OCI-LY7 (cell line): ENCODE data around the gene PAPSS1. TPM values are rescaled to one million over a fixed set of nuclear protein-coding genes. Genes with fewer than 3 reads are reported as not detected.

Experiments
- BruUV-seq: library from RNA; stranded (reverse); fragments of 400-500 nt; replicated peaks from 2 replicates; lab custom pipeline; 2021; lab: Mats Ljungman, UMichigan
- CTCF ChIA-PET: fragments of 300-600 bp; sonication (Branson Sonifier 250); formaldehyde crosslinking; loops from one replicate; lab custom pipeline; 2022; ENCODE audit warnings: antibody characterized with exemption; ENCODE audit not compliant: unreplicated experiment; lab: Charles Lee
- POLR2A ChIA-PET: fragments of 300-600 bp; sonication (Branson Sonifier 250); formaldehyde crosslinking; loops from one replicate; lab custom pipeline; 2022; ENCODE audit warnings: antibody characterized with exemption; lab: Charles Lee
- DNase-seq: peaks from one replicate; pipeline ENCODE4 v3.0.0-alpha.2; 2015; ENCODE audit warnings: low spot score
- H2AFZ ChIP-seq: fragments of 200-600 bp; sonication (generic), shearing (Covaris generic); 2 replicates; pipeline ENCODE4 v1.6.1; 2014; ENCODE audit warnings: mild to moderate bottlenecking, antibody characterized with exemption, low read length, moderate library complexity
- H3K27ac ChIP-seq: fragments of 200-600 bp; sonication (generic); 2 replicates; pipeline ENCODE4 v1.5.1; 2014; ENCODE audit warnings: mixed run types, low read depth, mild to moderate bottlenecking, moderate library complexity, low read length, inconsistent platforms; ENCODE audit not compliant: poor library complexity, severe bottlenecking
- H3K36me3 ChIP-seq: fragments of 200-600 bp; sonication (generic); 2 replicates; pipeline ENCODE4 v1.6.1; 2014; ENCODE audit warnings: mild to moderate bottlenecking, antibody characterized with exemption, low read length, moderate library complexity, mixed read lengths; ENCODE audit not compliant: insufficient read depth
- H3K4me1 ChIP-seq: fragments of 200-600 bp; sonication (generic); 2 replicates; pipeline ENCODE4 v1.5.1; 2014; ENCODE audit warnings: mild to moderate bottlenecking, low read length; ENCODE audit not compliant: insufficient read depth, poor library complexity, severe bottlenecking
- H3K4me2 ChIP-seq: fragments of 200-600 bp; sonication (generic); 2 replicates; pipeline ENCODE4 v1.6.1; 2014; ENCODE audit warnings: mild to moderate bottlenecking, low read length
- H3K4me3 ChIP-seq: fragments of 200-600 bp; sonication (generic); 2 replicates; pipeline ENCODE4 v1.5.1; 2014; ENCODE audit warnings: mild to moderate bottlenecking, low read depth, low read length; ENCODE audit not compliant: poor library complexity, severe bottlenecking
- H3K79me2 ChIP-seq: fragments of 200-600 bp; sonication (generic); 2 replicates; pipeline ENCODE4 v1.6.1; 2016; ENCODE audit warnings: low read depth, mild to moderate bottlenecking, low read length, moderate library complexity, mixed read lengths; ENCODE audit not compliant: insufficient read depth
- H3K9me2 ChIP-seq: fragments of 200-600 bp; sonication (generic); 2 replicates; pipeline ENCODE4 v1.6.1; 2016; ENCODE audit warnings: mild to moderate bottlenecking, low read length, mixed read lengths; ENCODE audit not compliant: insufficient read depth
- H3K9me3 ChIP-seq: fragments of 200-600 bp; sonication (generic); 2 replicates; pipeline ENCODE4 v1.6.1; 2014; ENCODE audit warnings: mild to moderate bottlenecking, mixed run types, low read length, mixed read lengths
- H4K20me1 ChIP-seq: fragments of 200-600 bp; sonication (generic); 2 replicates; pipeline ENCODE4 v1.6.1; 2014; ENCODE audit warnings: mild to moderate bottlenecking, antibody characterized with exemption, low read length, moderate library complexity, mixed read lengths; ENCODE audit not compliant: insufficient read depth
- CTCF ChIP-seq: fragments of 200-600 bp; sonication (generic); conservative IDR thresholded peaks from 2 replicates; pipeline ENCODE4 v1.5.1; 2014; ENCODE audit warnings: mild to moderate bottlenecking, antibody characterized with exemption, low read length, moderate library complexity, mixed read lengths
- EZH2phosphoT487 ChIP-seq: fragments of 200-600 bp; sonication (generic); IDR thresholded peaks from 2 replicates; pipeline ENCODE4 v1.6.1; 2018; ENCODE audit warnings: low read depth, borderline replicate concordance, mild to moderate bottlenecking, mixed run types, antibody characterized with exemption, low read length, moderate library complexity, mixed read lengths
- intact Hi-C: fragments of 100-400 bp; cut with micrococcal nuclease; formaldehyde crosslinking; loops from one replicate; pipeline ENCODE4 v1.10.0; 2022; ENCODE audit not compliant: unreplicated experiment
- total RNA-seq, 2 experiments: library from RNA; depleted of rRNA in 1 of 2; stranded (reverse); fragments of >200 nt in 1 of 2; shearing (Covaris generic) in 1 of 2; gene quantifications; 2 replicates each; pipeline ENCODE4 v1.2.3, GENCODE V29; 2014 to 2022

The PAPSS1 gene
- total RNA-seq, 2 experiments from 2014 or later, result 62.0 to 118 TPM

- no peaks in the 10 kb centered on the region for H3K79me2 ChIP-seq
- H3K4me2 ChIP-seq, result no peak overlapping the region
- intact Hi-C loops, result loop anchor here (10.0 kb wide), 1 partner anchor 163 kb away; no protein-coding TSS in a partner anchor
- no peaks in the 10 kb centered on the region for H4K20me1 ChIP-seq
- TF ChIP-seq CTCF (no peak), EZH2phosphoT487 (no peak)
- H3K36me3 ChIP-seq, result no peaks in the 10 kb centered on the region
- ChIA-PET CTCF (no interaction called here), POLR2A (interaction anchor here (0.9 kb wide), 1 partner anchor 13 kb away, joined by 3 read pairs; no protein-coding TSS in a partner anchor)
- no peaks in the 10 kb centered on the region for H3K4me1 ChIP-seq
- H2AFZ ChIP-seq, result no peak overlapping the region
- no peak for DNase-seq
- H3K9me3 ChIP-seq, result no peaks in the 10 kb centered on the region
- no peak overlapping the region for H3K4me3 ChIP-seq
- H3K27ac ChIP-seq, result no peak overlapping the region
- no peaks in the 10 kb centered on the region for H3K9me2 ChIP-seq
- BruUV-seq, result no TSS peak
These were observed 147.8 kb downstream of the PAPSS1 start for GRCh38 chr4:107572281-107572680.

GRCh38 chr4:107570952-107571351 lies 149.1 kb downstream of the PAPSS1 start:
- Histone ChIP-seq H4K20me1 (no peaks in the 10 kb centered on the region), H3K4me1 (no peaks in the 10 kb centered on the region), H3K9me3 (no peaks in the 10 kb centered on the region), H3K4me2 (no peak overlapping the region), H3K79me2 (no peaks in the 10 kb centered on the region), H3K9me2 (no peaks in the 10 kb centered on the region), H3K4me3 (no peak overlapping the region), H2AFZ (no peak overlapping the region), H3K27ac (no peak overlapping the region), H3K36me3 (no peaks in the 10 kb centered on the region)
- DNase-seq, result no peak
- no TSS peak for BruUV-seq
- CTCF ChIA-PET, result no interaction called here
- POLR2A ChIA-PET, result interaction anchor here (1.1 to 1.2 kb wide), 2 partner anchors 10 to 73 kb away, joined by 3 read pairs; no protein-coding TSS in a partner anchor
- intact Hi-C loops, result loop anchor here (10.0 kb wide), 1 partner anchor 164 kb away; no protein-coding TSS in a partner anchor
- TF ChIP-seq EZH2phosphoT487 (no peak), CTCF (no peak)

DNA sequence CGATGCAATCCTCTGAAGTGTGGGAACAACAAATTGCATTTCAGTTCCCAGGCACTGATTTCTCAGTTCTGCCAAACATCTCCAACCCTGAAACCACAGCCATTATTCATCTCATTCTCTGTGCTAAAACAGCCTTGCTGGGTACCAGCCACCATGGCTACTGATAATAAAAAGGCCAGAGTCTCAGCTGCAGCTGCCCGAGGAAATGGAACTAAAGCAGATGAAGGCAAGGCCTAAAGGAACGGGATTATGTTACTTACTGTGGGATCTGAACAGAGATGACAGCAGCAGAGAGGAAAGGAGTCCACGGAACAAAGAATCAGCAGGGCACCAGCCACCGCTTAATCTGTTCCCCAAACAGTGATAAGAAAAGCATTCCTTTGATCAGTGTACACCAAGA lies 155.7 kb downstream of the PAPSS1 start:
- Histone ChIP-seq H3K27ac (no peak overlapping the region), H4K20me1 (no peaks in the 10 kb centered on the region), H3K9me3 (no peaks in the 10 kb centered on the region), H3K36me3 (no peaks in the 10 kb centered on the region), H3K79me2 (no peaks in the 10 kb centered on the region), H3K9me2 (no peaks in the 10 kb centered on the region), H3K4me1 (no peaks in the 10 kb centered on the region), H3K4me2 (no peak overlapping the region), H2AFZ (no peak overlapping the region), H3K4me3 (no peak overlapping the region)
- ChIA-PET CTCF (no interaction called here), POLR2A (no interaction called here)
- DNase-seq, result no peak
- BruUV-seq, result no TSS peak
- intact Hi-C loops, result no loop called here
- TF ChIP-seq CTCF (no peak), EZH2phosphoT487 (no peak)
